GM21619 (cell line): ENCODE data around the gene PTGR3.

Source experiments
- ATAC-seq: cut with Tn5 transposase; IDR thresholded peaks from one replicate; pipeline ENCODE4 v1.9.1; 2021; ENCODE audit not compliant: unreplicated experiment

PTGR3 gene

DNA sequence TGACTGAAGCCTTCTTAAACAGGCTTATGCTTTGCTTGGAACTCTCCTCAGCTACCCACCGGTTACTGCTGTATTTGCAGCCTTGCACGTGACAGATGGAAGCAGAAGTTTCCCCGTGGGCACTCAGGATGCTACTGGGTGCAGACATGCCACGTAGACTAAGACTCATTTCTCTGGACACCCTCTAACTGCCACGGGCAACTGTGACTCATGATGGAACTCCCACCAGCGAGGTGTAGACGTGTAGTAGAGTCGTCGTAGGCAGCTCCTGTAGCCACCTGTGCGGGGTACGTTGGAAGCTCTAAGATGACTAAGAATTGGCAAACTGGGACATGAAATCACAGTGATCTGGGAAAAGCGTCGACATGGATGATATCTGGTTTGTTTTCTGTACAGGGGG lies 29.2 kb upstream of the PTGR3 start:
- ATAC-seq: no peak

DNA sequence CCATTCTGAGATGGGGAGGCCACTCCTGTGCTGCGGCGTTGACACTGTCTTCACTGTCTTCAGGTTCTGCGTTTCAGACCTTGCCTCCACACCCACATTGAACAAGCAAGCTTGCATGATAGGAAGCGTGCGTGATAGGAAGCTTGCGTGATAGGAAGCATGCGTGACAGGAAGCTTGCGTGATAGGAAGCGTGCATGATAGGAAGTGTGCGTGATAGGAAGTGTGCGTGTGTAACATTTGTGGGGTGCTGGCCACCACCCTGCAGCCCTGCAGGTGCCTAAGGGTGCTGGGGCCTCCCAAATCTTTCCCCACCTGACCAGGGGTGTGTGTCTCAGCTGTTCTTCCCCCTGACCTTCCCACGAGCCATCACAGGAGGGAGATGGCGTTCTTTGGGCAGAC lies 27.0 kb upstream of the PTGR3 start:
- ATAC-seq: no peak

DNA sequence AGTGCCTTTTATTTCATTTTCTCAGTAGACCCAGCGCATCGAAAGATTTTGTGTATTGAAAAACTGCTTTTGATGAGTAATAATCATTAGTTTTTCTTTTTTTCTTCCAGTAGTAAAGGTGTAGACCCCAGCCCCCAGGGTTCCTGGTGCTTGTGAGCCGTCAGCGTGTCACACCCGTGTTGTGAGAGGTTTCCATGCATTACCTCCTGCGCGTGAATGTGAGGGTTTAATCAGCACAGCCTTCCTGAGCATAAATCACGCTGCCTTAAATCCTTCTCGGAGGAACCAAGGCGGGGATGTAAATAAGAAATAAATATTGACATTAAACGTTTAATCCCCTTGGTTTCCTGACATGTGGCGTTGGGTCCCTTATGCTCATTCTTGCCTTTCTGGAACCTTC lies 26.0 kb upstream of the PTGR3 start:
- ATAC-seq: no peak

- ATAC-seq: no peak
Observed at GRCh38 chr18:75231053-75231406, 22.1 kb upstream of the PTGR3 start.

DNA sequence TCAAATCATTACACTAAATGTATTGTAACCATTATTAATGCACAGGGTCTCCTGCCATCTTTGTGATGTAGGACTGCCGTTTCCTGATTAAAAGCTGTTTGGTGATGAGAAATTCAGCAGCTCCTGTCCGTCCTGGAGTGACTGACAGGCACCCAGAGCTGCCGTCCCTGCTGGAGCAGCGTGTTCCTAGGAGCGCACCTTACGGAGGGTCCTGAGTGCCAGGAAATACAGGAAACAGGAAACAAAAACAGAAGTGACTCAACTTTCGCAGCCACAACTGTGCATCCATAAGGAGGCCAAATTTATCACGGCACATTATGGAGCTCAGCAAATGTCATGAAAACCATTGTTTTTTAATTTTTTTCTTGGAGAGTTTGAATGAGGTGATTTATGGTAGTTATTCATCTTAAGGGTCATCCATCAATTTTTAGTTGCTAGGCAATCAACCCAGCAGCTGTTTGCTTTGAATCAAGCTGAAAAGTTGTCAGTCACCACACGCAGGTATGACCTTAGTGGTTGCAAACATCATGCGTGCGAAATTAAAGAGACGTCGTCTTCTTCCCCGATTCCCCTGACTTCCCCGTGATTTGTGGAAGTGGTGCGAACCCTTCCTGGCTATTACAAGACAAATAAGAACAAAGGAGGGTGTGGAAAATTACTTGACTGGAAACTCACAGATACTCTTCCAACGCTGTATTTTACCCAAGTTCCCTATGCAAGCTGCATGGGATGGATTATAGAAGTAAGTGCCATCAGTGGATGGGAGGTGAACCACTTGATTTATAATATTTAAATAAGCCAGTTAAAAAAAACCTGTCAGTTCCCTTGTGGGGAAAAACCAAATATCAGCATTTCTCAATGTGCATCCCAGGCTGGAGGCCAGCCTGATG lies 21.5 kb upstream of the PTGR3 start:
- ATAC-seq: no peak

GRCh38 chr18:75229437-75229836 lies 20.5 kb upstream of the PTGR3 start:
- no peak for ATAC-seq

DNA sequence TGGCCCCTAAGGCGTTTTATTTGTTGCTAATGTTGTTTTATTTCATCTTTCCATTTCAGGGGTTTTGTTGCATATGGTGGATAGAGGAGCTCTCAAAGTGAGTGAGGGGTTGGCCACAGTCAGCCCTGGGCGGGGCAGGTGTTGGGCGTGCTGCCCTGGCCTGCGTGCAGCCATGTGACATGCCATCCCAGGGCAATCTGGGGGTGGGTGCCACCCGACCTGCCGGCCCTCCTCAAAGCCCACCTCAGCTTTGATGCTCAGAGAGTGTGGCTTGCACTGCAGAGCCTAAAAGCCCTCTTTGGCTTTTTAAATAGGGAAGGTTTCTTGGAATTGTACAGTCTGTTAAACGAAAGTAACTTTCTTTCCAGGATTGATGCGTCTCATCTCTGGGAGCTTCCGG lies 20.0 kb upstream of the PTGR3 start:
- no peak for ATAC-seq

DNA sequence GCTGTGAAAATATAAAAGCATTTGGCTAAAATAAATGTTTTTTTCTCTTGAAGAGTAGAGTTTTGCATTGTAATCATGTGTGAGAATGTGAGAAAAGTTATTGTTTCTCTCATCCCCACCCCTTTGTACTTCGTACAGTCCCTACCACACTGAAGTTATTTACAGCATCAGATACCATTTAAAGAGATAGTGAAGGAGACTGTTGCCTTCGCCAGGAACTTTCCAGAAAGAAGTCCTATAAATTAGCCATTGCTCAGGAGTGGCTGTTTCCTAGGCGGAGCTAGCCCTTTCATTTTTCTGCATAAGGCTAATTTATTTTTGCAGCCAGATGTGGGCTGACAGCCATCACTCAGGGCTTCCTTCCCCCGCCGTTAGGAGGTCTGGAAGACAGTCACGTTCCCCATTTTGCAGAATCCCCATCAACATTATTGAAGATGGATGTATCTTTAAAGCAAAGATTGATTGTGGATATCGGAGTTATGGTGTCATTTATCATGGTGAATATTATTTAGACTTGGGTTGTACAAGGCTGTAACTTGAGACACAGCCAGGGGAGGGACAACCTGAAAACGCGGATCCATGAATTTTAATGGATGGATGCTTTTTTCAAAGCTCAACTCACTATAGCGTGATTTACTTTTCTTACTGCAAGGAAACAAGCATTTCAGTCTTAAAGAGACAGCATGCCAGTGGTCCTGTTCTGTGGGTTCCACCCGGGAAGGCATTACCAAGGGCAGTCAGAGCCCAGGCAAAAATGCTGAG lies 18.8 kb upstream of the PTGR3 start:
- no peak for ATAC-seq

DNA sequence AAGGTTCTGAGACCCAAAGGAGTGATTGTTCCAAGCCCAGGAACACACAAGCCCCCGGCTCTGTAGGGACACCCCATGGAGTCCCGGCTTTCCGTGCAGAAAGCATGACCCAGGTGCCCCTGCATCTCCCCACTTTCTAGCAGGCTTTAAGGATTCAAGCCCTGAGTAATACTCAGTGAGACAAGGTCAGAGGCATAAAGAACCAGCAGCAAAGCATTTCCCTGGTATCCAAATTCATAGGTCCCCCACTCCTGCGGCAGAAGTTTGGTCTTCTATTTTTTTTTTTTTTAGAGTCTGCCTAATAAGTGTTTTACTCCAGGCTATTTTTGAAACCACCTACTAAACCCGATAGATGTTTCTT lies 18.0 kb upstream of the PTGR3 start:
- ATAC-seq: no peak

GRCh38 chr18:75226286-75226955 lies 17.5 kb upstream of the PTGR3 start:
- ATAC-seq: no peak

DNA sequence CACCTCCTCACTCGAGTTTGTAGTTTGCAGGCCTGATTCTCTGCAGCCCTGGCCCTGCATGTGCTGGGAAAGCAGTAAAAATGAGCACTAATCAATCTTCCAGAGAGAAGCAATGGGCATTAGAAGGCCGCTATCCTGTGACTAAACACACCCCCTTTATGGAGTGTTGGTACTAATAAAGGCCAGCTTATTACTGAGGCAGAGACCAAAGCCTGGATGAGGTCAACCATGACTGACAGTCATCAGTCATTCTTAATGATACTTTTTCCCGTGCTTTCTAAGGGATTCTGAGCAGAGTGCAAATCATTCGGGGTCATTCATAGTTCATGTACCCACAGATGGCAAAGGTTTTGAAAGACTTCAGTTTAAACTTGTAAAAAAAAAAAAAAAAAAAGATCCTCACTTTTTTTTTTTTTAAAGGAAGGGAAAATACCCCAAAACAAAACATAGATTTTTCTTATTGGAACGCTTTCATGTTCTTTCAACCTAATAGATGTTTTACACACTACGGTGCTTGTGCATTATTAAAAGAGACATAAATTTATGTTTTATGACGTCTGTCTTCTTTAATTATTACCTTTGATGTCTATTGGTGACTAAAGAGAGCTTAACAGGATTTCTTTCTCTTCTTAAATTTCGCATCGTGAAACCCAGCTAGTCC lies 14.9 kb upstream of the PTGR3 start:
- no peak for ATAC-seq

DNA sequence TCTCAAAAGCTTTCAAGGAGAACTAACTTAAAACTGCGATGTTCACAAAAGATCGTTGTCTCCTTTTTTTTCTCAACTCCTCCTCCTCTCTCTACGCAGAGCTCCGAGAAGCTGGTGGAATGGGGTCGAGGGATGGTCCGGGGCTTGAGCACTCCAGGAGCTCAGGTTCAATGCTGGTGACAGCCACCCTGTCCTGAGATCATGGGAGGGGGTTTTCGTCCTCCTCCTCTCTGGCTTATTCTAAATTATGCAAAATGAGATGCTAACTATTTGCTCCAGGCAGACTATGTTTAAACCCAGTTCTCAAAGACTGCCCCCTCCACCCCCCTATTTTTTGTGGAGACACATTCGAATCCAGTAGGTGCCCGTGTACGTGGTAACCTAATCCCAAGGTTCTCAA lies 13.5 kb upstream of the PTGR3 start:
- no peak for ATAC-seq

GRCh38 chr18:75221897-75222296 lies 13.0 kb upstream of the PTGR3 start:
- no peak for ATAC-seq

DNA sequence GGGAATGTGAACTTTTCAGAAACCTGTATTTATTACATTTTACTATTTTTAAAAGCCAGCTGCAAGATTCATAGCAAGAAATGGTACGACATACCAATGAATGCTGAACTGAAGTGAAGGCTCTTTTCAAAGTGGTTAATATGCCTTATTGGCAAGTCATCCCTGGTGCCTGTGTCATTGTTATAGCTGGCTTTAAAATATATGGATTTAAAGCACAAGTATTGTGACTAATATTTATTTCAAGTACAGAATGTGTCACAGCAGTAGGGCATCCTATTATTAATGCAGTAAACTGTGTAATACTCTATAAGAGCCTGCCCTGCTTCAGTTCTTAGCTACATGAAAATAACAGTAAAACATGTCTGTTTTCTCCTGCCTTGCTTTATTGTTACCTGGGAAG lies 12.5 kb upstream of the PTGR3 start:
- ATAC-seq: no peak

- ATAC-seq: no peak
Observed at GRCh38 chr18:75220551-75221355, 11.8 kb upstream of the PTGR3 start.

- no peak for ATAC-seq
Observed at GRCh38 chr18:75219745-75220375, 10.9 kb upstream of the PTGR3 start.

GRCh38 chr18:75218065-75218923 lies 9.4 kb upstream of the PTGR3 start:
- ATAC-seq: no peak

- no peak for ATAC-seq
Observed at GRCh38 chr18:75216911-75217689, 8.2 kb upstream of the PTGR3 start.
